Activated gamma-delta T cell treated with anti-CD3 and anti-CD28 coated beads, Interleukin-2, amount 50 U/mL, for 16 hours (primary cell): Measurements from ENCODE around the gene CCDC180.
"Not testable (repeated sequence)": the region's sequence is repeated elsewhere in the genome, so short reads cannot be mapped to it uniquely, and the experiment has no call there.

Source experiments
- DNase-seq: peaks from one replicate; pipeline ENCODE4 v3.0.0-alpha.2; 2020; ENCODE audit warnings: low read depth

CCDC180 gene

DNA sequence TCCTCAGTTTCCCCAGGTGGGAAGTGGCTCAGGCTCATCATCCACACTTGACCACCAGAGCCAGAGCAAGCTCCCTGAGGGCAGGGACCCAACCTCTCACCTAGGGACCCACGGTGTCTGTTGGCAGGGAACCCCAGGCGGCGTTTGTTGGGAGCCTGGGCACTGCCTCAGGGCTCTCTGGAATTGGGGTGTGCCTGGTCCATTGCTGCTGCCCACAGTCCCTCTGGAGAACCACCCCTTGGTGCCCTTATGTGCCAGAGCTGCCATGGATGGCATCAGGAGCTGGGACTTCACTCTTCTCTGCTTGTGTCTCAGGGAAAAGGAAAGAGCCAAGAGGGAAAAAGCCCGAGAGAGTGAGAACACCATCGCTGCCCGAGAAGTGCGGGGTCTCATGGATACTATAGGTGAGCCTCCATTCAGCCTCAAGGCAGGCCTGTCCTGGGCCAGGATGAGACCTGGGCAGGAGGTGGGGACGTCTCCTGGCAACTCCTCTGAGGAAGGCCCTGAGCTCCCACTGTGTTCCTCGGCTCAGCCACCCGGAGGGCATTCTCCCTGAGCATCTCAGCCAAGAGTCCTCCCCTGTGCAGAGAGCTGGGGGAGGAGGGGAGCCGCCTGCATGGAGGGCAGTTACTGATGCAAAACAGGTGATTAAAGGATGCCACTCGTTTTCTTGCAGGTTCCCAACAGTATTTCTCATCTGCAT, 4.5 kb downstream of the CCDC180 start:
- no peak for DNase-seq

DNA sequence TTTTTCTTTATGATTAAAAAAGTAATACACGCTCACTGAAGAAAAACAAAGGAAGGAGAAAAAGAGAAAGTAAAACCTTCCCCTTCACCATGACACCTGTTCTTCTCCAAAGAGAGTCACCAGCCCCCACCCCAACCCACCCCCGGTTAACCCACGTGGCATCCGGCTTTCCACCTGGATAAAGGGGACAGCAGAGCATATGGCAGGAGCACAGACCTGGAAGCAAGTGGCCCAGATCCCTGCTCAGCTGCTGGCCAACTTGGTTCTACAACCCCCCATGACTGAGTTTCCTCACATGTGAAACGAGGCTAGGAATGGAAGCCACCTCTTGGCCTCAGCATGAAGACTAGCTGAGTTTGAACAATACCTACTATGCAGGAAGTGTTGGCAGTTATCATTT, 5.1 kb downstream of the CCDC180 start:
- DNase-seq, result no peak

DNA sequence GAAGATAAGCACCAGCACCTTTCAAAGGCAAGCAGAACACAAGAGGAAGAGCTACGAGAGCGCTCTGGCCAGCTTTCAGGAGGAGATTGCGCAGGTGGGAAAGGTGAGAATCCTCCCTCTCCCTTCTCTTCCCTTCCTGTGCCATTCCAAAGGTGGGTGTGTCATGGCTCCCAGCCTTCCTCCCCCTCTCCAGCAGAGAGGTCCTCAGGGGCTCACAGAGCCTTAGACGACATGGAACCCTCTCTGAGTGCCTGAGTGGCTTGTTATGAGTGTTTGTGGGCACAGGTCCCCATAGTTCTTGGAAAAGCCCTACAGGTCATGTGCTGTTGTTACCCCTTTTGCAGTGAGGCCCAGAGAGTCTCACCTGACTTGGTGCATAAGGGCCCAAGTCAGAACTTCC, 5.8 kb downstream of the CCDC180 start:
- no peak for DNase-seq

DNA sequence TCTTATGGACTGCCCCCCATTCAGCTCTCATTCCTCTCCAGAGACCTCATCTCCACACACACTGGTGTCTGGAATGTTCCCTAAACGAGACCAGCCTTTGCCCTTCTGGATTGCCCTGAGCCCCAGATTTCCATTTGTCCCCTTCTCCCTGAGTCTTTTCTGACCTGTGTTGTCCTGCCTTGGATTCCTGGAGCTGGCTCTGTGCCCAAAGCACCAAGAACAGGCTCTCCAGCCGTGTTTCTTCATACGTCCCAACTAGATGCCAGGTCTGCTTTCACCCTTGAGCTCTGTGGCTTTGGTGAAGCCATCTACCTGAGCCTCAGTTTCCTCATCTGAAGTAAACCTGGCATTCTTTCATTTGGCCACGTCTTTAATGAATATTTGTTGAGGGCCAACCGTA, 6.3 kb downstream of the CCDC180 start:
- DNase-seq, result no peak

DNA sequence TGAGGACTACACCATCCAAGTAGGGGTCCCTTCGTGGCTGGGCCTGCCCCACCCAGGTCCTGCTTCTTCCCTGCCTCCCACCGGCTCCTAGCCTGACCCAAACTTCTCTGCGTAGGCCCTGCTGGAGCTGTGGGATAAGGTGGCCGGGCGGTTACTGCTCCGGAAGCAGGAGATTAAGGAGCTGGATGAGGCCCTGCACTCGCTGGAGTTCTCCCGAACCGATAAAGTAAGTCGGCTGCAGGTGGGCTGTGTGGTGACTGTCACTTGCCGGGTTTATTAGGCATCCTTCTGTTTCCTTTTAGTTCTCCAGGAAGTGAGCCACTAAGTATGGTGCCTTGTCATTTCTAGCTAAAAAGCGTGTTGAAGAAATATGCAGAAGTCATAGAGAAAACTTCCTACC, 7.0 kb downstream of the CCDC180 start:
- no peak for DNase-seq

DNA sequence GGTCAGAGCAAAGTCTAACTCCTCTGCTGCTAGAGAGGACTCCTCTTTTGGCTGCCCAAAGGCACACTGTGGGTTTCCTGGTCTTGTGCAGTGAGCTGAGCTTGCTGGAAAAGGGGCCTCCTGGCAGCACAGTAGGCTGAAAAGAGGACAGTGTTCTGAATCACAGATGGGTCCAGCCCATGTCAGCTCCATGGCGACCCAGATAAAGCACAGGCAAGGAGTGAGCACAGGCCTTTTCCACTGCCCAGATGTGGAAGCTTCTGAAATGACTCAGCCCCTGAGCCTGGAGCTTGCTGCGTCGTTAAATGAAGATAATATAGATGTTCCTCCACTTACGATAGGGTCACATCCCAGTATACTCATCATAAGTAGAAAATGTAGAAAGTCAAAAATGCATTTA, 8.1 kb downstream of the CCDC180 start:
- DNase-seq, result no peak

DNA sequence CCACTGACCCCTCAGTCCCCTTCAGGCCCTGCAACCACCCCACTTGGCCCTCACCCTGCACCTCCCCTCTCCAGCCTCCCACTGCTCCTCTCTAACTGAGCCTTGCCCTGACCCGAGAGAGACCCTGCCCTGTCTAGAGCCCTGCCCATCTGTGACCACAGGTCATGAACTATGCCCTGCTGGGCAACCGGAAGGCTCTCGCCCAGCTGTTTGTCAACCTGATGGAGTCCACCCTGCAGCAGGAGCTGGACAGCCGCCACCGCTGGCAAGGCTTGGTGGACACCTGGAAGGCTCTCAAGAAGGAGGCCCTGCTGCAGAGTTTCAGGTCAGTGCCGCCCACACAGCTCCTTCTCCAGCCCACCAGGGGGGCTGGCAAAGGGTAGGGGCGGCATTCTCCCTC, 9.4 kb downstream of the CCDC180 start:
- no peak for DNase-seq

DNA sequence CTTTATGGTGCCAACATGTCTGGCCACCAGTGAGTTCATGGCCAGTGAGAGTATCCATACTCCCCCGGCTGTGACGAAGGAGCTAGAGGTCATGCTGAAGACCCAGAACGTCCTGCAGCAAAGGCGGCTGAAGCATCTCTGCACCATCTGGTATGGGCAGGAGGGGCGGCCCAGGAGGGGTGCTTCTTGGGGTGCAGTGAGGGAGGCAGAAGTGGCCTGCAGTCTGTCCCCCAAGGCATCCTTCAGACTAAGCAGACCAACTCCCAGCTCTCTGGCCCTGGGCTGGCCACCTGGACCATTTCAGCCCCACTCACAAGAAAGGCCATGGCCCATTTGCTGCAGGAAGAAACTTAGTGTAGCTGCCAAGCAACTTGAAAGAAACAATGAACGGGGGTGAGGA, 11.0 kb downstream of the CCDC180 start:
- no peak for DNase-seq

DNA sequence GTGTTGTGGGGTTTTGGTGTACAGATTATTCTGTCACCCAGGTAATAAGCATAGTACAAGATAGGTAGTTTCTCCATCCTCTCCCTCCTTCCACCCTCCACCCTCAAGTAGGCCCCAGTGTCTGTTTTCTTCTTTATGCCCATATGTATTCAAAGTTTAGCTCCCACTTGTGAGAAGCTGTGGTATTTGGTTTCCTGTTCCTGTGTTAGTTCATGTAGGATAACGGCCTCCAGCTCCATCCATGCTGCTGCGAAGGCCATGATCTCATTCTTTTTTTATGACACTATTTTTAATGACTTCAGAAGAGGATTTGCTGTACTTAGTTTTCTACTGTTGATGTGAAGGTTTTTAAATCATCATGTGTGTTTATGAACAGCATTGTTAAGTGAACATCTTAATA, 11.9 kb downstream of the CCDC180 start:
- DNase-seq, result no peak

DNA sequence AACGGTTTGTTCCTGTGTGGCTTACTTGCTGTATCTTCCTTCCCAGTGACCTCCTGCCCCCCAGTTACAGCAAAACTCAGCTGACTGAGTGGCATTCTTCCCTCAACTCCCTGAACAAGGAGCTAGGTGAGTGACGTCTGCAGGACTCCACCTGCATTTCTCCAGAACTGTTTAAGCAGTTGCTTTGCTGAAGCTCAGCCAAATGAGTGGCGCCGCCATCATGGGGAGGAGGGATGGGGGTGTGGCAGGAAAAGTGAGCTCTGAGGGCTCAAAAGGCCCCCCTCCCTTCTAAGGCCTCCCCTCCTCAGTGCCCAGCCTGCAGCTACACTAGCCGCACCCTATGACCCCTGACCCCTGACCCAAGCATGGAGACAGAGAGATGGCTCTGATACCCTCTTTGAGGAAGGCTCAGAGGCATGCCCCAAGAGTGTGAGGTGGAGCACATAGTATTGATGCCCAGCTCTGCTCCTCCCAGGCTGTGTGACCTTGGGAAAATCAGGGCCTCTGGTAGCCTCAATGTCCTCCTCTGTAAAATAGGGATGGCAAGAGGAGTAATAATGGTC, 12.7 kb downstream of the CCDC180 start:
- no peak for DNase-seq

DNA sequence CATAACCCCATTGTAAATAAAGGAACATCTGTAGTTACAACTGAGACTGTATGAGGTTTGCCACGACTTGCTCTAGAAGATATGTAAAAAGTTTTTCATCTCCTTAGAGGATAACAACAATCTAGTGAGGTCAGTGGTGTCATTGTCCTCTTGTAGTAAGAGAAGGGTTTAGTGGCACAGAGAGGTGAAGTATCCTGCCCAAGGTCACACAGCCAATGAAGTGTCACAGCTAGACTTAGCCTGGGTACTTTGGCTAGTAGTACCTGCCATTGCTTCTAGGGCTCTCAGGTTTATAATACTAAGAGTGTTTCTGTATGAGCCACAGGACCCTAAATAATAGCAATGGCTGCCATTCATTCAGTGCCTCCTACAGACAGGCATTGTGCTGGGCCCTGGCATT, 13.8 kb downstream of the CCDC180 start:
- no peak for DNase-seq

DNA sequence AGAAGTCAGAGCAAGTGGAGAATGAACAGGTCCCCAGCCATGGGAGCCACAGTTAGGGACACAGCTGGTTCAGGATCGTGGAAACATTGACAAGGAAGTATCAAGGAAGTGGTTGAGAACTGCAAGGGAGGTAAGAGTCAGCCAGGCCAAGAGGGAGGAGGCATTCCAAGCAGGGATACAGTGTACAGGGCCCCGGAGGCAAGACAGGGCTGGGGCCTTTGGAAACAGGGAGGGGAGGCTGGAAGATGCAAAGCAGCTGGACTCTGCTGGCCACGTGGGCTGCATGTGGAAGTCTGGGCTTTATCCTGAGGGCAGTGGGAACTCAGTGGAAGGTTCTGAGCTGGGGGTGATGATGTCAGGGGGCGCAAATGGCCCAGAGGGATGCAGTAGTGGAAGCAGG, 14.2 kb downstream of the CCDC180 start:
- no peak for DNase-seq

DNA sequence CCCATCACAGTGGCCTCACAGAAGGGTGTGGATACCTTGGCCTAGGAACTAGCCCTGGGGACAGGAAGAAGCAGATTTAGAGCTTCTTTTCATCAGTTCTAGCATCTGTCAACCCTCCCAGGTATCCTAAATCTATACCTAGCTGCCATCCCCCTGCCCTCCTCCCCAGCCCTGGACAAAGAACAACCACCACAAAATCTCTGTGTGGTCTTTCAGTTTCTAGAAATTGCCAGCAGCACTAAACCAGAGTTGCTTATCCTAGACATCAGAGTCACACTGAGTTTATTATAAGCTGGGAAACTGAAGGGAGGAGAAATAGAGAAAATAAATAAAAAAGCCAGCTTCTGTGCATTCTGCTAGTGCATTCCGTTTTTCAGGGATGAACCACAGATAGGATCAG, 14.6 kb downstream of the CCDC180 start:
- no peak for DNase-seq

DNA sequence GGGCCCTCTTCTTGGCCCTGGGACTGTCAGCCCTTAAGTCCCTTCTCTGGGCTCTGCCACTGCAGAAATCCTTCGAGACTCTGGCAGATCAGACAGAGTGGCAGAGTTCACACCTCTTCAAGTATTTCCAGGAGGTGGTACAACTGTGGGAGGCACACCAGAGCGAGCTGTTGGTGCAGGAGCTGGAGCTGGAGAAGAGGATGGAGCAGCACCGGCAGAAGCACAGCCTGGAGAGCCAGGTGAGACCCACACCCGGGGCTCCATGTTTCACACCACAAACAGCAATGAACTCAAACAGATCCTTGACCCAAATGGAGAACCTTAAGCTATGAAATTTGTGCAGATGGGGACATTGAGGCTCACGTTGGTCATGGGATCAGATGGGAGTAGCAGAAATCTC, 17.5 kb downstream of the CCDC180 start:
- DNase-seq, result no peak

DNA sequence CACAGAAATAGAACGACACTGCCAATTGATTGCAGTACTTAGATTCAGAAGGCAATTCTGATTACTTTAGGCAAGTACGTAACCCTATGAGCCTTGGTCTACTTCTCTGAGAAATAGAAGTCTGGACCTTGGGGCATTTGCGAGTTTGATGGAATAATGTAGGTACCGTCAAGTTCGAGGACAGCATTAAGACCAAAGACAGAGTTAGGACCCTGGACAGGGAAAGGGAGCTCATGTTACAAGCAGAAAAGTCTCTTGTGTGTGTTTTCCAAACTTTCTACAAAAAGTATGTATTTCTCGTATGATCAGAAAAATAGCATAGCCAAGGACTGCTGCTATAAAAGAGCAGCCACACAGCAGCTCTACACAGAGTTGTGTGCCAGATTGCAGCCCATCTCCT, 20.1 kb downstream of the CCDC180 start:
- DNase-seq, result no peak

DNA sequence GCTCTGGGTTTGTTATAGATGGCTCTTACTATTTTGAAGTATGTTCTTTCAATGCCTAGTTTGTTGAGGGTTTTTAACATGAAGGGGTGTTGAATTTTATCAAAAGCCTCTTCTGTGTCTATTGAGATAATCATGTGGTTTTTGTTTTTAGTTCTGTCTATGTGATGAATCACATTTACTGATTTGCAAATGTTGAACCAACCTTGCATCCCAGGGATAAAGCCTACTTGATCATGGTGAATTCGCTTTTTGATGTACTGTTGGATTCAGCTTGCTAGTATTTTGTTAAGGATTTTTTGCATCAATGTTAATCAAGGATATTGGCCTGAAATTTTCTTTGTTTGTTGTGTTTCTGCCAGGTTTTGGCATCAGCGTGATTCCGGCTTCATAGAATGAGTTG, 25.5 kb downstream of the CCDC180 start:
- DNase-seq, result no peak

DNA sequence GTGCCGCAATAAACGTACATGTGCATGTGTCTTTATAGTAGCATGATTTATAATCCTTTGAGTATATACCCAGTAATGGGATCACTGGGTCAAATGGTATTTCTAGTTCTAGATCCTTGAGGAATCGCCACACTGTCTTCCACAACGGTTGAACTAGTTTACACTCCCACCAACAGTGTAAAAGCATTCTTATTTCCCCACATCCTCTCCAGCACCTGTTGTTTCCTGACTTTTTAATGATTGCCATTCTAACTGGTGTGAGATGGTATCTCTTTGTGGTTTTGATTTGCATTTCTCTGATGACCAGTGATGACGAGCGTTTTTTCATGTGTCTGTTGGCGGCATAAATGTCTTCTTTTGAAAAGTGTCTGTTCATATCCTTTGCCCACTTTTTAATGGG, 28.2 kb downstream of the CCDC180 start:
- not testable (repeated sequence) for DNase-seq

DNA sequence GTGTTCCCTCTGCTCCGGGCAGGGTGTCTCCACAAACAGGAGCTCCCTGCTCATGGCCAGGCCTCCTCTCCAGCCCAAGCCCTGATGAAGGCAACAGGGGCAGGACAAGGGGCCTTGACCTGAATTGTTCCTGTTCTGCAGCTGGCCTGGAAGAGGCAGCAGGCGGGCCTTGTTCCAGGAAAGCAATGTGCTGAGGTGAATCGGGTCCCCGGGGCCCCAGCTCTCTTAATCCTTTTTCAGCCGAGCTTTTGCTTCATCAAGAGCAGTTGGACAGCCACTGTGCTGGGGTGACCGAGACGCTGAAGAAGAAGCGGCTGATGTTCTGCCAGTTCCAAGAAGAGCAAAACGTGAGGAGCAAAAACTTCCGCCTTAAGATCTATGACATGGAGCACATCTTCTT, 41.4 kb downstream of the CCDC180 start:
- DNase-seq, result no peak

DNA sequence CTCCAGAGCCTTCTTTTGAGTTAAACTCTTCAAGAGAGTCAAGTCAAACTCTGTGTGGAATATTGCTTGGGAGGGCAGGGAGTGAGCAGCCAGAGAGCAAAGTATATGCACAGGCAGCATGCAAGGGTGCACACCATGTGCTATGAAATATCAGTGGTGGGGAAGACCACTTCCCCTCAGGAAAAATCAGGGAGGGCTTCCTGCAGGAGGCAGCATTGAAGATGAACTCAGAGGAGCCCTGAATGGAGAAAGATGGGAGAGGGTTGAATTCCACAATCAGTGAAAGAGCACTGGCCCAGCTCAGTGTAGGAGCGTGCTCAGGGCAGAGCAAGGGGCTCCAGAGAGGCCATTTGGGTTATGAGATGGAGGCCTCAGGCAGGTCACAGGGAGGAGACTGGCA, 41.9 kb downstream of the CCDC180 start:
- no peak for DNase-seq

DNA sequence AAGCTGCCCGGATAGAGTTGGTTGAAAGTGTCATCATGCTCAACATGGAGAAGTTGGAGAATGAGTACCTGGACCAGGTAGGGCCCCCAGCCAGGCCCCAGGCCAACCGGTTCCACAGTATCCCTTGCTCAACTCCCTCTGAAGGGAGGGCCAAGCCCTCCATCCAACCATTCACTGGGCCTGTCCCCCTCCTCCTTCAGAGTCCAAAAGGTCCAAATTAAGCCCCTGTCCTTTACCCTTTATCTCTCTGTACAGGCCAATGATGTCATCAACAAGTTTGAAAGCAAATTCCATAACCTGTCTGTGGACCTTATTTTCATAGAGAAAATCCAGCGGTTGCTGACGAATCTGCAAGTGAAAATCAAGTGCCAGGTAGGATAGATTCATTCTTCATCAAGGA, 47.2 kb downstream of the CCDC180 start:
- DNase-seq, result no peak

DNA sequence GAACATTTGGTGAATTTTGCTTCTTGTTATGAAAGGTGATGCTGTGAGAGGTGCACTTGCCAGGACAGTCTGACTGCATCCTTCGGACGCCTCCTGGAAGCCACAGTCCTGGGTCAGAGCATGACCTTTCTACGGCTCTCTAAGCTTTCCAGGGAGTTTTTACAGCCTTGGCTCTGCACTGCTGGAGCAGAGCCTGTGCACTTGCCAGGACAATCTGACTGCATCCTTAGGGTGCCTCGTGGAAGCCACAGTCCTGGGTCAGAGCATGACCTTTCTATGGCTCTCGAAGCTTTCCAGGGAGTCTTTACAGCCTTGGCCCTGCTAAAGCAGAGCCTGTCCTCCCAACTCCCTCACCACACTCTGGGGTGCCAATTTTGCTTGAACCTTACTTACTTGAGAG, 49.6 kb downstream of the CCDC180 start:
- no peak for DNase-seq
